Central memory CD8-positive, alpha-beta T cell (primary cell): Measurements from ENCODE around the gene NUDT2.

Source experiments
- ATAC-seq: fragments of 150-1000 bp; cut with Tn5 transposase; replicated peaks from 2 replicates; pipeline ENCODE4 v1.10.0; 2022; ENCODE audit warnings: mild to moderate bottlenecking, moderate FRiP score, moderate number of reproducible peaks; ENCODE audit not compliant: poor library complexity, severe bottlenecking; ENCODE audit errors: extremely low read depth
- DNase-seq, 2 donors: peaks; one replicate each; pipeline ENCODE4 v3.0.0; 2021; ENCODE audit warnings: low spot score in 2 of 2
- H3K27ac Mint-ChIP-seq: one replicate; pipeline ENCODE4 v1.8.0; 2022; ENCODE audit warnings: low read depth, mild to moderate bottlenecking, moderate library complexity, mixed read lengths
- H3K27me3 Mint-ChIP-seq: one replicate; pipeline ENCODE4 v1.8.0; 2022; ENCODE audit warnings: mixed read lengths
- H3K36me3 Mint-ChIP-seq: one replicate; pipeline ENCODE4 v1.8.0; 2022; ENCODE audit warnings: mild to moderate bottlenecking, moderate library complexity, mixed read lengths; ENCODE audit not compliant: insufficient read depth
- H3K4me1 Mint-ChIP-seq: one replicate; pipeline ENCODE4 v1.8.0; 2022; ENCODE audit warnings: mixed read lengths
- H3K4me3 Mint-ChIP-seq: one replicate; pipeline ENCODE4 v1.8.0; 2022; ENCODE audit warnings: mild to moderate bottlenecking, moderate library complexity, mixed read lengths
- H3K9me3 Mint-ChIP-seq: one replicate; pipeline ENCODE4 v1.8.0; 2022; ENCODE audit warnings: mixed read lengths

NUDT2 gene

GRCh38 chr9:34376596-34377403, 47.4 kb downstream of the NUDT2 start, which contains the start of gene MYORG:
Gene MYORG, minus strand, starts transcription at chr9:34376898. Its CDS starts 3,955 bp downstream, at chr9:34372943.
- Mint-ChIP-seq H3K9me3 (no peaks in the 10 kb centered on the region), H3K27me3 (no peaks in the 10 kb centered on the region), H3K4me1 (peaks cover 46% of the 10 kb centered on the region), H3K4me3 (peak within 1 kb of the TSS; percentile 87), H3K36me3 (peaks cover 7% of the 10 kb centered on the region), H3K27ac (peak within 1 kb of the TSS; percentile 70)
- peak; percentile 91 to 93 for DNase-seq
- peak; percentile 83 for ATAC-seq

GRCh38 chr9:34377404-34377746, 48.0 kb downstream of the NUDT2 start:
- H3K9me3 Mint-ChIP-seq = no peaks in the 10 kb centered on the region
- peaks cover 7% of the 10 kb centered on the region for H3K36me3 Mint-ChIP-seq
- H3K4me3 Mint-ChIP-seq = peak overlapping the region; percentile 87
- ATAC-seq (no peak), DNase-seq (no peak)
- H3K27ac Mint-ChIP-seq = no peak overlapping the region
- no peaks in the 10 kb centered on the region for H3K27me3 Mint-ChIP-seq
- peaks cover 46% of the 10 kb centered on the region for H3K4me1 Mint-ChIP-seq

GRCh38 chr9:34378376-34379060, 49.1 kb downstream of the NUDT2 start:
- Mint-ChIP-seq H3K9me3 (no peaks in the 10 kb centered on the region), H3K27ac (peak overlapping the region; percentile 35), H3K4me3 (peak overlapping the region; percentile 87), H3K36me3 (peaks cover 7% of the 10 kb centered on the region), H3K27me3 (no peaks in the 10 kb centered on the region), H3K4me1 (peaks cover 46% of the 10 kb centered on the region)
- peak in 1 of 2 donors; percentile 9 for DNase-seq
- no peak for ATAC-seq

GRCh38 chr9:34379334-34380033, 50.1 kb downstream of the NUDT2 start:
- Mint-ChIP-seq H3K27me3 (no peaks in the 10 kb centered on the region), H3K36me3 (peaks cover 7% of the 10 kb centered on the region), H3K27ac (peak overlapping the region; percentile 54), H3K4me1 (peaks cover 46% of the 10 kb centered on the region), H3K9me3 (no peaks in the 10 kb centered on the region), H3K4me3 (peak overlapping the region; percentile 64)
- DNase-seq (peak; percentile 84 to 87), ATAC-seq (no peak)

- peak overlapping the region; percentile 64 for H3K4me3 Mint-ChIP-seq
- peaks cover 7% of the 10 kb centered on the region for H3K36me3 Mint-ChIP-seq
- H3K4me1 Mint-ChIP-seq = peaks cover 46% of the 10 kb centered on the region
- H3K27ac Mint-ChIP-seq = peak overlapping the region; percentile 54
- ATAC-seq (no peak), DNase-seq (peak in 1 of 2 donors; percentile 17)
- no peaks in the 10 kb centered on the region for H3K9me3 Mint-ChIP-seq
- H3K27me3 Mint-ChIP-seq = no peaks in the 10 kb centered on the region
These were observed 50.7 kb downstream of the NUDT2 start for GRCh38 chr9:34380034-34380510.

GRCh38 chr9:34380511-34381315, 51.3 kb downstream of the NUDT2 start:
- Mint-ChIP-seq H3K4me1 (peaks cover 41% of the 10 kb centered on the region), H3K9me3 (no peaks in the 10 kb centered on the region), H3K36me3 (peaks cover 7% of the 10 kb centered on the region), H3K27ac (peak overlapping the region; percentile 54), H3K4me3 (peak overlapping the region; percentile 64), H3K27me3 (no peaks in the 10 kb centered on the region)
- peak; percentile 27 for ATAC-seq
- peak; percentile 55 to 59 for DNase-seq

GRCh38 chr9:34381323-34381722, 52.0 kb downstream of the NUDT2 start:
- DNase-seq (peak in 1 of 2 donors; percentile 12), ATAC-seq (no peak)
- H3K27ac Mint-ChIP-seq = no peak overlapping the region
- H3K9me3 Mint-ChIP-seq = no peaks in the 10 kb centered on the region
- peaks cover 7% of the 10 kb centered on the region for H3K36me3 Mint-ChIP-seq
- peaks cover 34% of the 10 kb centered on the region for H3K4me1 Mint-ChIP-seq
- H3K4me3 Mint-ChIP-seq = peak overlapping the region; percentile 64
- H3K27me3 Mint-ChIP-seq = no peaks in the 10 kb centered on the region

GRCh38 chr9:34382054-34382453, 52.7 kb downstream of the NUDT2 start:
- no peak for ATAC-seq

GRCh38 chr9:34382879-34383278, 53.5 kb downstream of the NUDT2 start:
- H3K4me3 Mint-ChIP-seq = no peak overlapping the region
- ATAC-seq = no peak
- no peaks in the 10 kb centered on the region for H3K27me3 Mint-ChIP-seq

More at GRCh38 chr9:34382054-34382453, 52.7 kb downstream of the NUDT2 start:
- Mint-ChIP-seq H3K9me3 (no peaks in the 10 kb centered on the region), H3K4me1 (peaks cover 30% of the 10 kb centered on the region), H3K4me3 (no peak overlapping the region), H3K27ac (no peak overlapping the region), H3K27me3 (no peaks in the 10 kb centered on the region), H3K36me3 (peaks cover 6% of the 10 kb centered on the region)
- DNase-seq = peak in 1 of 2 donors; percentile 8

GRCh38 chr9:34383904-34384303, 54.5 kb downstream of the NUDT2 start:
- Mint-ChIP-seq H3K4me1 (peaks cover 21% of the 10 kb centered on the region), H3K36me3 (peaks cover 2% of the 10 kb centered on the region), H3K27me3 (no peaks in the 10 kb centered on the region), H3K27ac (no peak overlapping the region), H3K4me3 (no peak overlapping the region), H3K9me3 (no peaks in the 10 kb centered on the region)
- DNase-seq (no peak), ATAC-seq (no peak)

More at GRCh38 chr9:34382879-34383278, 53.5 kb downstream of the NUDT2 start:
- peaks cover 27% of the 10 kb centered on the region for H3K4me1 Mint-ChIP-seq
- DNase-seq = no peak
- H3K9me3 Mint-ChIP-seq = no peaks in the 10 kb centered on the region
- H3K36me3 Mint-ChIP-seq = peaks cover 2% of the 10 kb centered on the region
- H3K27ac Mint-ChIP-seq = no peak overlapping the region

GRCh38 chr9:34384368-34385165, 55.2 kb downstream of the NUDT2 start:
- H3K9me3 Mint-ChIP-seq = no peaks in the 10 kb centered on the region
- H3K4me1 Mint-ChIP-seq = peaks cover 16% of the 10 kb centered on the region
- H3K36me3 Mint-ChIP-seq = peaks cover 2% of the 10 kb centered on the region
- H3K4me3 Mint-ChIP-seq = no peak overlapping the region
- no peak overlapping the region for H3K27ac Mint-ChIP-seq
- H3K27me3 Mint-ChIP-seq = no peaks in the 10 kb centered on the region
- DNase-seq (no peak), ATAC-seq (no peak)
